Measurements from ENCODE around the gene FCGBP.
"Not testable (repeated sequence)": the region's sequence is repeated elsewhere in the genome, so short reads cannot be mapped to it uniquely, and the experiment has no call there.

FCGBP gene

GRCh38 chr19:39970425-39970674 lies 35.9 kb upstream of the FCGBP start:
- peak overlapping the region; percentile 99 for H3K4me3 ChIP-seq (replicated peaks; ENCODE audit: low read depth, low read length)
- TF ChIP-seq CTCF (IDR thresholded peaks at IDR 0.05; ENCODE audit: low read length, missing control alignments): no peak
- DNase-seq (ENCODE audit: low read depth): peak; percentile 41

GRCh38 chr19:39969681-39970424 lies 35.4 kb upstream of the FCGBP start:
- peak overlapping the region; percentile 99 for H3K4me3 ChIP-seq (replicated peaks; ENCODE audit: low read depth, low read length)
- TF ChIP-seq CTCF (IDR thresholded peaks at IDR 0.05; ENCODE audit: low read length, missing control alignments): no peak
- DNase-seq (ENCODE audit: low read depth): no peak

- no peak for TF ChIP-seq CTCF (IDR thresholded peaks at IDR 0.05; ENCODE audit: low read length, missing control alignments)
- H3K4me3 ChIP-seq (replicated peaks; ENCODE audit: low read depth, low read length): no peak overlapping the region
- DNase-seq (ENCODE audit: low read depth): no peak
Observed at GRCh38 chr19:39969266-39969665, 34.8 kb upstream of the FCGBP start.

GRCh38 chr19:39968789-39969188 lies 34.4 kb upstream of the FCGBP start:
- DNase-seq (ENCODE audit: low read depth): no peak
- no peak overlapping the region for H3K4me3 ChIP-seq (replicated peaks; ENCODE audit: low read depth, low read length)
- no peak for TF ChIP-seq CTCF (IDR thresholded peaks at IDR 0.05; ENCODE audit: low read length, missing control alignments)

GRCh38 chr19:39967561-39967960 lies 33.1 kb upstream of the FCGBP start:
- DNase-seq (ENCODE audit: low read depth): no peak
- H3K4me3 ChIP-seq (replicated peaks; ENCODE audit: low read depth, low read length): no peak overlapping the region
- no peak for TF ChIP-seq CTCF (IDR thresholded peaks at IDR 0.05; ENCODE audit: low read length, missing control alignments)

- no peak for TF ChIP-seq CTCF (IDR thresholded peaks at IDR 0.05; ENCODE audit: low read length, missing control alignments)
- no peak overlapping the region for H3K4me3 ChIP-seq (replicated peaks; ENCODE audit: low read depth, low read length)
Observed at GRCh38 chr19:39966617-39967016, 32.2 kb upstream of the FCGBP start.

GRCh38 chr19:39963898-39964297 lies 29.5 kb upstream of the FCGBP start:
- no peak for DNase-seq (ENCODE audit: low read depth)

More at GRCh38 chr19:39966617-39967016, 32.2 kb upstream of the FCGBP start:
- no peak for DNase-seq (ENCODE audit: low read depth)

GRCh38 chr19:39959407-39959806 lies 25.0 kb upstream of the FCGBP start:
- not testable (repeated sequence) for H3K4me3 ChIP-seq (replicated peaks; ENCODE audit: low read depth, low read length); DNase-seq (ENCODE audit: low read depth)

More at GRCh38 chr19:39963898-39964297, 29.5 kb upstream of the FCGBP start:
- TF ChIP-seq CTCF (IDR thresholded peaks at IDR 0.05; ENCODE audit: low read length, missing control alignments): no peak
- H3K4me3 ChIP-seq (replicated peaks; ENCODE audit: low read depth, low read length): no peak overlapping the region

GRCh38 chr19:39958942-39959341 lies 24.5 kb upstream of the FCGBP start:
- H3K4me3 ChIP-seq (replicated peaks; ENCODE audit: low read depth, low read length); DNase-seq (ENCODE audit: low read depth): not testable (repeated sequence)

GRCh38 chr19:39957886-39958285 lies 23.5 kb upstream of the FCGBP start:
- H3K4me3 ChIP-seq (replicated peaks; ENCODE audit: low read depth, low read length); DNase-seq (ENCODE audit: low read depth): not testable (repeated sequence)
